D341Med (cell line): ENCODE data around the gene ADGRB2.

Experiments used
- DNase-seq: peaks from one replicate; pipeline ENCODE4 v3.0.0; 2012; ENCODE audit warnings: low spot score

ADGRB2 gene

DNA sequence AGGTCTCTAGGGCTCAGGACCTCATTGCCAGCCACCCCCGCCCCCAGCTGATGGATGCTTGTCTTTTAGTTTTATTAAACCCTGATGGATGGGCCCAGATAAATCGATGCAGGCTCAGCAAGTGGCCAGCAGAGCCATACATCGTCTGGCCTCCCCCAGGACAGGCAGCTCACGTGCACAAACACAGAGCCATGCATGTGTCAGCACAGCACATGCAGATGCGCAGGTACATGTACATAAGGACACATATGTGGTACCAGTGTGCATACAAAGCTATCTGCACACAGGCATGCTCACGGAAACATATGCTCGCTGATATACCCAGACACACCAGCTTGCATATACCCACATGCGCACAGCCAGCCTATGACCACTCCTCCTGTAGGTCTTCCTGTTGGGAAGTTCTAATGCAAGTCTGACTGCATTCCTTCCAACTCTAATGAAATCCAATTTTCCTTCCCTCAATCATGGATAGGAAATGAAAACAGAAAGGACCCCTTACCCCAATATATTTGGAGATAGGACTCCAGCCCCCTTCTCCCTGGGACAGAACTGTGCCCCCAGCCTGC lies 61.2 kb downstream of the ADGRB2 start:
- no peak for DNase-seq

DNA sequence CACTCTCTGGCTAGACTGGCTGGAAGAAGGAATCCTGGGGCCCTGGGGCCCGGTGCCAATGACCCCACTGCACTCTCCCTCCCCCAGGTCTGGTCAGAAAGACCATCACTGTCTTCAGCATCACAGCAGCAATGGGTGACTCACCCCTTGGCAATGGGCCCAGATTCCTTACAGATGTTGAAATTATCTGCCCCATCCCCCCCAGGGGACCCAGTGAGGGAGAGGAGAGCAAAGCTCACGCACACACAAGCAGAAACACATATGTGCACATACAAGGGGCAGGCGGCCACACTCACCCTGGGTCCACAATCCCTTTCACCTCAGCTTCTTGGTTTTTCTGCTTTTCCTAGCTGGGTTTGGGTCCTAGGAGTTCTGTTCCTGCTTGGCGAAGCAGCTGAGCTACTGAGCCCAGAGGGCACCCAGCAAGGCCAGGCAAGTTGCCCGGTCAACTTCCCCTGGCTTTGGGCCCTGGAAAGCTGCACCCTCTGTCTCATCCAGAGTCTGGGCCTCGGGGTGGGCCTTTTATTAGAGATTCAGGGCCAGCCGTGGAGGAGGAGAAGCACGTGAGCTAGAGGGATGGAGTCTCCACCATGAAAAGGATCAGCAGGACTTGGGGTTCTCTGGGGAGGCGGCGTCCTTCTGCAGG lies 62.9 kb downstream of the ADGRB2 start:
- DNase-seq = no peak

DNA sequence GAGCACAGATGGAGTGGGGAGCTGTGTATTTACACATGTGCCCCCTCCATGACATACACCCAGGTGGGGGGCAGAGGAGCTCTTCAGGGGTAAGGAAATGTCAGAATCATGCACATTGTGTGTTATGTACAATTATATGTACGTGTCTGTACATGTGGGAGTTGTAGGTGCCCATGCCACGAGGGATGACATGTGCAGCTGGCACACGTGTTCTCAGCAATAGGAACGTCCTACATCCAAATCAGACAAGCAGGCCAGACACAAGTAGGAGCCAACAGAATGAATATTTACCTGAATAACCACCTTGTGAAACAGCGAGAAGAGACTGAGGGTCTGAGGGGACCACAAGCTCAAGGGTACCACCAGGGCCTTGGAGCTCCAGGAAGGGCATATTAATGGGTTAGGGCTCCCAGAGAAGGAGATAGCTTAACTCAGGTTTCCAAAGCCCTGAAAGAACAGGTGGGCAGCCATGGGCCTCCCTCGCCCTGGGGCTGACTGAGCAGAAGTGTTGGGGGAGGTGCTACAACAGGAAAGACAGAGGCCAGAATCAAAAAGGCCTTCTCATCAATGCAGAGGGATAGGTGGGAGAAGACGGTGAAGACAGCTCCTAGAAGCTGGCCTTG lies 63.6 kb downstream of the ADGRB2 start:
- no peak for DNase-seq

DNA sequence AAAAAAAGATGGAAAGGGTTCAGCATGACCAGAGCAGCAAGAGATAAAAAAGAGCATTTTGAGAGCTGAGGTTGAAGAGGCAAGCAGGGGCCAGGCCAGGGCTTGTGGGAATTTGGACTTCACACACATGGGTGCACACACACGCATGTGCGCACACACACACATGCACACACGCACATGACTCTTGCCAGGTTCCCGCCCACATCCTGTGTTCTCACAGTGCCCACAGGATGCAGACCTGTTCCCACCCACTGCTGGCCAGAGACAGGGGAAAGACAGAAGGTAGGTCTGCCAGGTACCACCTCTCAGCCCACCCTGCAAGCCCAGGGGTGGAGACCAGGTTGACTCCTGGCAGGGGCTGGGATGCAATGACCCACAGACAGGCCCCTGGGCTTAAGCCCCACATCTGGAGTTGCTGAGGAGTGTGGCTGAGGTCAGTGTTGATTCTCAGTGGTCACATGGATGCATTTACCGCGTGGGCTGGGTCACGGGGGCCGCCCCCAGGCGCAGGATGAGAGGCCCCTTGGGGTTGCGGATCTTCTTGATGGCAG lies 64.7 kb downstream of the ADGRB2 start:
- no peak for DNase-seq

DNA sequence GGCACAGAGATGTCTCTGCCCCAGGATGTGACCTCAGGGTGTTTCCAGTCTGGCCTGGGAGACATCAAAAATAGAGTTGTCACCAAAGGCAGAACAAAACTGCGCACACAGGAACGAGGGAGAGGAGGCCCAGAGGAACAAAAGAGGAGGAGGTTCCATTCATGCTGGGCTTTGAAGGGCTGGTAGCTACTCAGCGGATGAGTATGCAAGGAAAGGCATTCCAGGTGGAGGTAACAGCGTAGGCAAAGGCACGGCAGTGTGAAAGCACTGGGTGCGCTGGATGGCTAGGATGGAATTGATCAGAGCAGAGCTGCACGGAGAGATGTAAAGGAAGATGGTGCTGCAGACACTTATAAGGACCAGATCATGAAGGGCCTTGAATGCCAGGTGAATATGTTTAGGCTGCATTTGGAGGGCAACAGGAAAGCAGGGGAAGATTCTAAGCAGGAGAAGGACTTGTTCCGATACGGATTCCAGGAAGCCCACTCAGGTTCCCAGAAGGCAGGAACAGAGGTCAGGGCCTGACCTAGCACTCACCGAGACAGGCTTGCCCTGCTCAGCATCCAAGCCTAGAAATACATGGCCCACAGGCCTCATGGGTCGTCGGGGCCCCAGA lies 66.7 kb downstream of the ADGRB2 start:
- DNase-seq = no peak

DNA sequence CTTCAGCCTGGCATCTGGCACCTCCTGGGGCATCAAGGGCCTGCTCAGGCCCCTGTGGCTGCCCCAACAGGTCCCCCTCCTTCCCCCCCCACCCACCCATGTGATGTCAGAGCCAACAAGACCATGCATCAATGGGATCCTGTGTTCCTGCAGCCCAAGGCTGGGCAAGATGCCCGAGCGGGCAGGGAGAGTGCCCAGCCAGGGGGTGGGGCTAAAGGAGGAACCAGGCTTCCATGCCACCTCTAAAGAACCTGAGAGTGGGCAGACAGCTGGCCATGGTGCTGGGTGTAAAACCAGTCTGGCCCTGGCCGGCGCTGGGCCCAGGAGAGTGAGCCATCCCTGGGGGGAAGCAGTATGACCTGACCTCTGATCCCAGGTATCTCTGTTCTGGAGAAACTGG lies 67.9 kb downstream of the ADGRB2 start:
- no peak for DNase-seq

DNA sequence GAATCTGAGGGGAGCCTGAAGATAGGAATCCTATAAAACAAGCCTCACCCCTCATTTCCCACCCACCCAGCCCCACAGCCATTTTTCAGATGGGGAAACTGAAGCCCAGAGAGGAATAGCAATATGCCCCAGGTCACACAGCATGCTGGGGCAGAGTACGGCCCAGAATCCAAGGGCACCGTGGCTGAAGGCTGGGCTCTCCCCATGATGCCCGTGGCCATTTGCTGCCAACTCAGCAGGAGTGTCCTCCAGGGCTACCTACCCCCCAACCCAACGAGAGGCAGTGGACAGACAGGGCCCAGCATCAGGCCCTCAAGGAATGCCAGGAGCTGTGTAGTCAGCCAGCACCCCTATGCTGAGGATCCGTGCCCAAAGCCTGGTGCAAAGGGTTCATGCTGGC lies 68.8 kb downstream of the ADGRB2 start:
- DNase-seq = no peak

DNA sequence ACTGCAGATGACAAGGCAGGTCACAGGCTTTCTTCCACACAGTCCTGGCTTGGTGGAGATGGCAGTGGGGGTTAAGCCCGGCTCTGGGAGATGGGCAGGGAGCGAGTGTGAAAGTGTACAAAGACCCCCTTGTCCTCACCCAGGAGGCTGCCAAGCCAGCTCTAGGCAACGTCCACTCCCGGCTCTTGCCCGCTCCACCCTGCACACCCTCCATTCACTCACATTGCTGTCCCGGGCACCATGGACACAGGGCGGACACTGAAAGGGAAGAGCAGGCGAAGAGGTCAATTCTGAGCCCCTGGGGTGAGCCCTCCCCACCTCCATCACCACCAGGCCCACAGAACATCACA lies 69.2 kb downstream of the ADGRB2 start:
- DNase-seq = no peak

DNA sequence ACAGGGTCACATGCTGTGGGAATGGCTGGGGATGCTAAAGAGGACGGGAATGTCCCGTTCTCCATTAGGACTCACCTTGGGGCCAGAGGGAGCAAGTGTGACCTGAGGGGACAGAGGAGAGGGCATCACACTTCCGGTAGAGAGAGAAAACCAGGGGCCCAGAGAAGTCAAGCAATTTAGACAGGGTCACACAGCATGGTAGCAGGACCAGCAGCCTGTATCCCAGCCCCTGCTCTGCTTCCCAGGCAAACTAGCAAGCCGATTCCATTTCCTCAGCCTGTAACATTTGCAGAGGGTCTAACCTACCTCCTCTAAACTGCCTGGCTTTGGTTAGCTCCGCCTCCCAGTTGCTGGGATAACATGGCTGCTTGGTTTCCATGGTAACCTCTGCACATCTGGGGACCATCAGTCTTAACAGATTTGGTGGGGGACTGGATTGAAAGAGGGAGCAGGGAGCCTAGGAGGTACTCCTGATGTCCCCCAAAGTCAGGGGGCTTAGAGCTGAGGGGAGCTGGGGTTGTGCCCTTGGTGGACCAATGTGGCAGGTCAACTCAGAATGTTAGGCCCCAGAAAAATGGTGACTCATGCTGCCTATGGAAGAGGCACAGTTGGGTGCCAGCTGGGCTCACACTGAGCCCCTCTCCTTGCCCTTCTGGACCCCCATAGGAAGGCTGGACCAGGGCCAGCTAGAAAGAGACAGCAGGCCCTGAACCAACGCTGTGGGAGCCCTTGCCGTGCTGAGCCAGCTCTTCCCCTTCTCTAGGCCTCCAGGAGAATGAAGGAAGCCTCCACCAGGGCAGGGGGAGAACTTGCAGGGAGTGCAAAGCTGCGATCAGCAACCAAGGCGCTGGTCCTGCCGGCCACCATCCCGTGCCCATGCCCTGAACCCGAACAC lies 69.8 kb downstream of the ADGRB2 start:
- no peak for DNase-seq

DNA sequence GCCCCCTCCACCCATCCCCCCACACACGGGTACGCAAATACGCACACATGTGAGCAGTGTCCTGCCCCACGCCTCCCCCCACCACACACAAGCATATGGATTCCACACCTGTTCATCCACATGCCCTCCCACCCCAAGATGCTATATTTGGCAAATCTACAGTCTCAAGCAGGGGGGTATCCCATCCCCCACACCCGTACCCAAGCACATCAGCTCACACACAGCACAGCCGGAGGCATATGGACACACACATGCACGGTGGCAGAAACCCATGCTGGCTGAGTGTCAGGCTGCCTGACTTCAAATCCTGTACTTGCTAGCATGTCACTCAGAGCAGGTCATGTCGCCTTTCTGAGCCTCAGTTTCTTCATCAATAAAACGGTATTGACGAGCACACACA lies 70.9 kb downstream of the ADGRB2 start:
- DNase-seq = no peak

DNA sequence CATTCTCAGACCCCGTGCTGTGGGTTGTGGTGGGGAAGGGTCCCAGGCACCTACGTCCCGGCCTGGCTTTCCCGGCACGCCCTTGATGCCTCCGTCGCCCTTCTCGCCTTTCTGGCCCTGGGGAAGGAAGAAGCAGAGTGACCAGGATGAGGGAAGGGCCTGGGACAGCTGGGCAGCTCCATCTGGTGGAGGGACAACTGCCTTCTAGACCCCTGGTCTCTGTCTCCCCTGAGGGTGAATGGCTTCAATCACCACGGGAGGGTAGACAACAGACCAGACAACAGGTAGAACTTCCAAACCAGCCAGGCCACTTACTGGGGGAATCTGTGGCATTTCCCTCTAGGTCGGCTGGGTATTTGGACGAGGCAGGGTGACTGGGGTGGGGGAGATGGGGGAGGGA lies 72.2 kb downstream of the ADGRB2 start:
- no peak for DNase-seq

DNA sequence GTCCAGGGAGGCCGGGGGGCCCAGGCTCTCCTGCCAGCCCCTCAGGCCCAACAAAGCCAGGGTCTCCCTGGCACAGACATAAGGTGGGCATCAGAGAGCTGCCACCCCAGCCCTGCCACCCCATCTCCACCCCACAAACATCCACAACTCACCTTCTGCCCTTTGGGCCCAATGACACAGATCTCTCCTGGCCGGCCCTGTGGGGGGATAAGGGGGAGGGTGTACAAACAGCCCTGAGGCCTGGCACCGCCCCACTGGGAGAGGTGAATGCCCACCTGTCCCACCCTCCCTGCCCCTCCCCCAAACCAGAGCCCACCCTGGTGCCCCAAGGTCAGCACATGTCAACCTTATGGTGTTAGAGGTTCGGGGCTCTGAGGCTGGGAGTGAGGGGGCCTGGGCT lies 72.7 kb downstream of the ADGRB2 start:
- no peak for DNase-seq

DNA sequence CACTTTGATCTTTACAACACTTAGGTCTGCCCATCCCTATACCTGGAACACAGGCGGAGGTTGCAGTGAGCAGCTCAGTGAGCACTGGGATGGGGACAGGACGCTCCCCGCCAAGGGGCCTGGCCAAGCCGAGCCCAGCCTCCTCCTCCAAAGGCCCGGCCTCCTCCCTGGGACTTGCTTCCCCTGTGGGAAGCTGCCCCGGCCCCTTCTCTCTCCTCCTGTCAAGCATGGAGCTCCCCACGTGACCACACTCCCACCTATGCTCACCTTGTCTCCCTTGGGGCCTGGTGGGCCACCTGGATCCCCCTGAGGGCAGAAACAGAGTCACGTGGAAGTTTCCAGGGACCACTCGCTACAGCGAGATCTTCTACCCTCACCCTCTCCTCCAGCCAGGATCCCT lies 73.2 kb downstream of the ADGRB2 start:
- no peak for DNase-seq

DNA sequence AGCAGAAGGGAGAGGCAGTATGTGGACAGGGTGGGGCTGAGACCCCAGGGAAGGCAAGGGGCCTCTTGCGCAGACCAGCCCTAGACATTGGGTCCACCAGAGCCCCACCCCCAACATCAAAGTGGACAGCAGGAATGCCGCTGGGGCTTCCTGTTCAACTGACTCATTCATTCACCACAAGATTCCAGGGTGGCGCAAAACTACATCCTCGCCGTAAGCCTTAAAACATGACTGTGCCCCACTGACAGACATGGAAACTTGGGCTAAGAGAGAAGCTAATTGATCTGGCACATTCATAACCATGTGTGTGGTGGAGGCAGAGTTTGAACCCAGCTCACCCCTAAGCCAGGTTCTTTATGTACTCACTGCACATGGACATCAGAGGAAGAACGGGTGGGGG lies 74.3 kb downstream of the ADGRB2 start:
- no peak for DNase-seq

DNA sequence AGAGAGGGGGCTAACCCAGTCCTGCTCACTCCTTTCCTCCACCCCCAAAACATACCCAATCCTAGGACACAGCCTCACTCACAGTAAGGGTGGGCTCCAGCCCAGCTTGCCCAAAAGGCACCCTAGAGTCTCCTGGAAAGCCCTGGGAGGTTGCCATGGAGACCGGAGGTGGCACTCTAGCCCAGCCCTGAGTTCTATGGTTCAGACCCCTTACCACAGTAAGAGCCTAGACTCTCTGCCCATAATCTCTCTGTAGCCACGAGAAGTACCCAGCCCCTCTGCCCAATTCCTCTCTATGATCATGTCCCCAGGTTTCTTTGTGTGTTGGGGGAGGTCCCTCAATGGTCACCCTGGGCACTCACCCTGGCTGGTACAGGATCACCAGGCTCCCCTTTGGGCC lies 74.8 kb downstream of the ADGRB2 start:
- DNase-seq = no peak

DNA sequence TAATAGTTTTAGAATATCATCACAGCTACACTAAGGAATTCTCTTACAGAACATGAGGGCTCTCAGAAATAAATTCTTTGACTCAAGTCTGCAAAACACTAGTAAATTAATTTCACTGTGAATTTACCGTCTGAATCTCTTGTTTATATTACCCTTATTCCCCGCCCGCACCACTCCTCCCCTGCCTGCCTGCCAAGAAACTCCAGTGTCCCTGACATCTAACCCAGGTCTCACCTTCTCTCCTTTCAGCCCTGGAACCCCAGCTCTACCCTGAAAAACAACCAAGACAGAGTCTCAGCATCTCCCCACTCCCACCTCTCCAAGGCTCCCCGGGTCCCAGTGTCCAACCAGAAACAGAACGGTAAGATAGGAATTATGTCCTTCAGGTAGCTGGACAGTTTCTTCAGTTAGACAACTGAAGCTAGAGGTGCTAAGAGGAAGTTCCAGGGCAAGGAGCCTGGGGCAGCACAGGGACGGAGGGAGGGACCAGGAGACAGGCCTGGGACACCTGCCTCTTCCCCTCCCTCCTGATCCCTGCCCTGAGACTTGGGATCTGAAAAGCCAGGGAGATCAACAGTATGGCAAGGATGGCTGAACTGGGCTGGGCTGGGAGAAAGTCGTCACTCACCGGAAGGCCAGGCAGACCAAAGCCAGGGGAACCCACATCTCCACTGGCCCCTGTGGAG lies 75.8 kb downstream of the ADGRB2 start:
- no peak for DNase-seq

DNA sequence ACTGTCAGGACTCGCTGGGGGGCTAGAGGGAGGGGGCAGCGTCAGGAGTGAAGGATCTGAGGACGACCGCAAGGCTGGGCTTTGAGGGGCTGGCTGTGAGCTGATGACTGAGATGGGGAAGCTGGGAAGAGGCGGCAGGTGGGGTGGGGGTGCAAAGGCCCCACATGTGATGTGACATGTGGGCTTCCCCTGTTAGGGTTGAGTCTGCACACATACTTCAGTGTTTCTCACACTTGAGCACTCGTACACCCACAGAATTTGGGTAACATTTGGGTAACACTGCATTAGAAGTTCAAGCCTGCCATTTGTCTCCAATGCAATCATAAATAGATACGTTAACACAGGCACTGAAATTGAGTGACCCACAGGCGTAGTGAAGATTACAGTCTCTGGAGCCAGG lies 76.5 kb downstream of the ADGRB2 start:
- DNase-seq = no peak

DNA sequence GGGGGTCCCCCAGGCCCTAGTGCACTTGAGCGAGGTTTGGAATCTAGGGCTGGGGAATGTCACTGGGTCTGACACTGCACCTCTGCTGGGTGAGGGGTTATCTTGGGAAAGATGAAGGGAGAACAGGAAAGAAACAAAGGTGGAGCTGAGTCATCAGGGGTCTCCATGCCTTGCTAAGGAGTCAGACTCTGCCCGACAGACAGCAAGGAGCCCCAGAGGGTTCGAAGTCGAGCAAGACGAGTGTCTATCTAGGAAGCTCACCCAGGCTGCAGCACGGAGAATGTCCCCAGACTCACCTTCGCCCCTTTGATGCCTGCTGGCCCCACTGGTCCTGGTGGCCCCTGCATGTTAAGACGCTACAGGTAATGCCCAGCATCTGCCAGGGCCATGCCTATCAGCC lies 78.3 kb downstream of the ADGRB2 start:
- no peak for DNase-seq

DNA sequence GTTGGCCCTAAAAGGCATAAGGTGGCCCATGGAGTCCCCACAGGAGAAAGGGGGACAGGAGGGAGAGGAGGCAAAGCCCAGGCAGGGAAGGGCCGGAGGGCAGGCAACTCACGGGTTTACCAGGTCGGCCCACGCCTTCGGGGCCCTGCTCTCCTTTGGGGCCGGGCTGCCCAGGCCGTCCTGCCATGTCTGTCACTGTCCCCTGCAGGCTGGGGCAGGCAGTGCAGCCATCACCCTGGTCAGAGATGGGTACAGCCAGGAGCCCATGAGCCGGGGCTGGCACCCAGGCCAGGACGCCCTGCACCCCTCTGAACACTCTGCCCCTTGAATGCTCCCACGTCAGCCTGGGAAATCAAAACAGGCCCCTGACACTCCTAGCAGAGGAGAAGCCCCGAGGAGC lies 80.1 kb downstream of the ADGRB2 start:
- peak; percentile 69 for DNase-seq

DNA sequence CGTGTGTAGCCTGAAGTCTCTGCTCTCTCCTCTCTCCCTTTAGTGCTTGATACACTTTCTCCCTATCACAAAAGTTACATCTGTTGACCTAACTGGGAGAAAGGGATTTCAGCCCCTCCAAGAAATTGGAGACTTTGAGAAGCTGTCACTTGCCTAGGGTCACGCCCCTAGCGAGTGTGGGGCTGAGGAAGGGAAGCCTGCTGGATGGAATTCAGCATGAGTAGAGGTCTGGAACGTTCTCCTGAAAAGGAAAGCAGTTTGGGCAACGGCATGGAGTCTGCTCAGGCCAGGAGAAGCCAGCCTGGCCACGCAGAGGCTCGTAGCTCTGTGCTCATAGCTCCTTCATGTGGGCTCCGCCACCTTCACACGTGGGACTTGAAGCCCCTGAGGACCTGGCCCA lies 82.7 kb downstream of the ADGRB2 start:
- no peak for DNase-seq

DNA sequence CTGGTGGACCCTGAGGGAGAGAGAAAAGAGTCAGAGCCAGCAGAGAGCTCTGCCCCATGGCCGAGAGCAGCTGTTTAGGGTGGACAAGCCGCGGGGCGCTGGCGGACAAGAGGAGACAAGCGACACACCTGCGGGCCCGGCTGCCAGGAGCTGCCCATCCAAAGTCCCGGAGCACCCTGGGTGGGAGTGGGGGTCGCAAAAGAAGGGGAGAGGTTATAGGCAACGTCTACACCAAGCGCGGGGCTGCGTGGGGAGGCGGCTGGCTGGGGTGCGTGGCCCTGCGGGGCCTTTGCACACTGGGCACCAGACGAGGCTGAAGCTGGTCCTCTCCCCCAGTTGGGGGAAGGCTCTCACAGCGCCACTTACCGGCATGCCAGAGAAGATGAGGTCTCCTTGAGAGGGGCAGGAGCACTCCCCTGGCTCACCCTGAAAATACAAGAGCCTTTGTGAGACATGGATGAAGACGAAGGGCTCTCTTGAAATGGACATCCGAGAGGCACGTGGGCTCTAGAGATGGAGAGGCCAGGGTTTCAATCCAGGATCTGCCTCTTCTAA lies 84.4 kb downstream of the ADGRB2 start:
- no peak for DNase-seq
